Ishikawa (cell line): ENCODE measurements around the gene ASTN2.

Experiments used
- CEBPB ChIP-seq: IDR thresholded peaks from 2 replicates; pipeline ENCODE4 v1.6.1; 2012
- CREB1 ChIP-seq: IDR thresholded peaks from 2 replicates; pipeline ENCODE4 v1.6.1; 2012; ENCODE audit warnings: low read depth
- EP300 ChIP-seq: IDR thresholded peaks from 2 replicates; pipeline ENCODE4 v1.6.1; 2012; ENCODE audit warnings: borderline replicate concordance
- MAX ChIP-seq: IDR thresholded peaks from 2 replicates; pipeline ENCODE4 v1.6.1; 2012
- NFIC ChIP-seq: IDR thresholded peaks from 2 replicates; pipeline ENCODE4 v1.6.1; 2012
- RAD21 ChIP-seq: IDR thresholded peaks from 2 replicates; pipeline ENCODE4 v1.6.1; 2012; ENCODE audit warnings: low read depth
- REST ChIP-seq: IDR thresholded peaks from 2 replicates; pipeline ENCODE4 v1.6.1; 2012; ENCODE audit warnings: low read depth, mild to moderate bottlenecking
- TAF1 ChIP-seq: IDR thresholded peaks from 2 replicates; pipeline ENCODE4 v1.6.1; 2012; ENCODE audit warnings: low read depth, mild to moderate bottlenecking
- TEAD4 ChIP-seq: IDR thresholded peaks from 2 replicates; pipeline ENCODE4 v1.6.1; 2012
- YY1 ChIP-seq: IDR thresholded peaks from 2 replicates; pipeline ENCODE4 v1.6.1; 2012; ENCODE audit warnings: low read depth

GRCh38 chr9:116925121-116925520 lies 489.7 kb downstream of the ASTN2 start:
- no peak for TF ChIP-seq MAX
- no peak for TF ChIP-seq TAF1
- no peak for TF ChIP-seq YY1
- TF ChIP-seq RAD21 = no peak
- TF ChIP-seq REST = no peak
- no peak for TF ChIP-seq NFIC
- no peak for TF ChIP-seq CREB1
- TF ChIP-seq TEAD4 = no peak
- no peak for TF ChIP-seq CEBPB
- TF ChIP-seq EP300 = no peak
